Colonic mucosa (tissue), 4 donors: Measurements from ENCODE around the gene EPGN. TPM values are rescaled to one million over a fixed set of nuclear protein-coding genes. Genes with fewer than 3 reads are reported as not detected.

Experiments used
- DNase-seq: peaks from one replicate; pipeline ENCODE4 v3.0.0-alpha.2; 2020
- H3K27ac ChIP-seq: fragments of 200-600 bp; one replicate; pipeline ENCODE4 v1.8.0; 2021
- H3K27me3 ChIP-seq: fragments of 200-600 bp; one replicate; pipeline ENCODE4 v1.8.0; 2021
- H3K36me3 ChIP-seq: fragments of 200-600 bp; one replicate; pipeline ENCODE4 v1.8.0; 2021
- H3K4me1 ChIP-seq: fragments of 200-600 bp; one replicate; pipeline ENCODE4 v1.8.0; 2021; ENCODE audit warnings: mild to moderate bottlenecking
- H3K4me3 ChIP-seq: fragments of 200-600 bp; one replicate; pipeline ENCODE4 v1.8.0; 2021
- H3K9ac ChIP-seq, 2 donors: one replicate each; pipeline ENCODE4 v1.7.0; 2013; ENCODE audit warnings: control low read depth in 2 of 2, low read depth in 2 of 2, low read length in 2 of 2
- H3K9me3 ChIP-seq: fragments of 200-600 bp; one replicate; pipeline ENCODE4 v1.8.0; 2021
- intact Hi-C: fragments of 100-400 bp; cut with DNase I; formaldehyde crosslinking; loops from one replicate; pipeline ENCODE4 v1.14.1; 2022
- total RNA-seq, 2 donors: library from RNA; stranded (reverse); fragmentation: NEBNext Ultra II Directional in 1 of 2; extraction: Animal tissue kit (Norgen Biotek cat#: 25700) in 1 of 2; gene quantifications; one replicate each; pipeline ENCODE4 v1.2.1, GENCODE V29; 2021
- TF ChIP-seq, protein P1 (sequence below): fragments of 200-600 bp; IDR thresholded peaks from one replicate; pipeline ENCODE4 v1.8.0; 2022; ENCODE audit warnings: antibody characterized with exemption, mild to moderate bottlenecking
- donor health status: healthy.
- donor health status: DM: no; HTN: no; CAD: no.
- donor health status: DM: no; HTN: no; CAD: no.

Gene EPGN
- total RNA-seq, 2 donors from 2014 or later: not detected

DNA sequence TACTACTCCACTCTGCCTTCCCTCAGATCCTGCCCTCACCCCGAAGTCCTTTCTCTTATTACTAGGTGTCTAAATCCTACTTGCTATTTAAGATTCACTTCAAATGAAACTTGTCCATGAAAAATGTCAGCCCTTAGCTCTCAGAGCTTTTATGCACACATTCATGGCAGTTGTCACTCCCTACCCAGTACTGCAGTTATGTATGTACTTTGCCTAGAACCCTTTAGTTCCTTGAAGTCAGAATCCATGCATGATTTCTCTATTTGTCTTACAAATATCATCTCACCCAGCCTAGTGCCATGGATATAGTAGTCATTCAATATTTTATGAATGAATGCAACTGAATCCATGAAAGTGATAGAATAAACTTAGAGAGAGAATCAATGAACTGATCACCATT is 3.3 kb upstream of the EPGN start:
- intact Hi-C loops: no loop called here
- TF ChIP-seq, protein P1, sequence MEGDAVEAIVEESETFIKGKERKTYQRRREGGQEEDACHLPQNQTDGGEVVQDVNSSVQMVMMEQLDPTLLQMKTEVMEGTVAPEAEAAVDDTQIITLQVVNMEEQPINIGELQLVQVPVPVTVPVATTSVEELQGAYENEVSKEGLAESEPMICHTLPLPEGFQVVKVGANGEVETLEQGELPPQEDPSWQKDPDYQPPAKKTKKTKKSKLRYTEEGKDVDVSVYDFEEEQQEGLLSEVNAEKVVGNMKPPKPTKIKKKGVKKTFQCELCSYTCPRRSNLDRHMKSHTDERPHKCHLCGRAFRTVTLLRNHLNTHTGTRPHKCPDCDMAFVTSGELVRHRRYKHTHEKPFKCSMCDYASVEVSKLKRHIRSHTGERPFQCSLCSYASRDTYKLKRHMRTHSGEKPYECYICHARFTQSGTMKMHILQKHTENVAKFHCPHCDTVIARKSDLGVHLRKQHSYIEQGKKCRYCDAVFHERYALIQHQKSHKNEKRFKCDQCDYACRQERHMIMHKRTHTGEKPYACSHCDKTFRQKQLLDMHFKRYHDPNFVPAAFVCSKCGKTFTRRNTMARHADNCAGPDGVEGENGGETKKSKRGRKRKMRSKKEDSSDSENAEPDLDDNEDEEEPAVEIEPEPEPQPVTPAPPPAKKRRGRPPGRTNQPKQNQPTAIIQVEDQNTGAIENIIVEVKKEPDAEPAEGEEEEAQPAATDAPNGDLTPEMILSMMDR: no peak
- Histone ChIP-seq H3K27me3 (no peaks in the 10 kb centered on the region), H3K9me3 (no peaks in the 10 kb centered on the region), H3K36me3 (no peaks in the 10 kb centered on the region), H3K9ac (no peak overlapping the region), H3K4me3 (no peak overlapping the region), H3K27ac (no peak overlapping the region), H3K4me1 (no peaks in the 10 kb centered on the region)
- no peak for DNase-seq

GRCh38 chr4:74307170-74307569 is 1.1 kb upstream of the EPGN start:
- TF ChIP-seq, protein P1: no peak
- no peaks in the 10 kb centered on the region for H3K27me3 ChIP-seq

DNA sequence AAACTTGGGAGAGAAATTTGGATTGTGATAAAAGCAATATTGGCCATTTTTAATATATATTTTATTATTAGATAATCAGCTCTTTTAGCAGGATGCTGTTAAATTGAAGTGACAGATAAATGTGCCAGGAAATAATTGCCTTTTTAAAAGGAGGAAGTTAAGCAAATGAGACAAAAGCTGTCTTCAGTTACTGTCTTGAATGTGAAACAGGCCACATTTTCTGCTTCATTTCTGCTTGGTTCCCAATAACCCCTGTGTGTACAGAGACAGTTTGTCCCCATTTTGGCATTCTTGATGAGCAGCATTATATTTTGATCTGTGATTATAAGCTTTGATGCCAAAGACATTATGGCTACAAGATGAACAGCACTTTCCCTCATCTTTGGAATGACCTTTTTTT is 953 bp downstream of the EPGN start:
- H3K36me3 ChIP-seq: no peaks in the 10 kb centered on the region
- TF ChIP-seq, protein P1: no peak
- intact Hi-C loops: no loop called here
- no peak for DNase-seq
- H3K27me3 ChIP-seq: no peaks in the 10 kb centered on the region
- H3K9me3 ChIP-seq: no peaks in the 10 kb centered on the region
- H3K9ac ChIP-seq: no peak overlapping the region
- no peak overlapping the region for H3K4me3 ChIP-seq
- no peak overlapping the region for H3K27ac ChIP-seq
- H3K4me1 ChIP-seq: no peaks in the 10 kb centered on the region

More at GRCh38 chr4:74307170-74307569, 1.1 kb upstream of the EPGN start:
- no peak for DNase-seq
- H3K36me3 ChIP-seq: no peaks in the 10 kb centered on the region
- no peak overlapping the region for H3K9ac ChIP-seq
- H3K4me1 ChIP-seq: no peaks in the 10 kb centered on the region
- H3K9me3 ChIP-seq: no peaks in the 10 kb centered on the region
- H3K27ac ChIP-seq: no peak overlapping the region
- intact Hi-C loops: no loop called here
- H3K4me3 ChIP-seq: no peak overlapping the region

DNA sequence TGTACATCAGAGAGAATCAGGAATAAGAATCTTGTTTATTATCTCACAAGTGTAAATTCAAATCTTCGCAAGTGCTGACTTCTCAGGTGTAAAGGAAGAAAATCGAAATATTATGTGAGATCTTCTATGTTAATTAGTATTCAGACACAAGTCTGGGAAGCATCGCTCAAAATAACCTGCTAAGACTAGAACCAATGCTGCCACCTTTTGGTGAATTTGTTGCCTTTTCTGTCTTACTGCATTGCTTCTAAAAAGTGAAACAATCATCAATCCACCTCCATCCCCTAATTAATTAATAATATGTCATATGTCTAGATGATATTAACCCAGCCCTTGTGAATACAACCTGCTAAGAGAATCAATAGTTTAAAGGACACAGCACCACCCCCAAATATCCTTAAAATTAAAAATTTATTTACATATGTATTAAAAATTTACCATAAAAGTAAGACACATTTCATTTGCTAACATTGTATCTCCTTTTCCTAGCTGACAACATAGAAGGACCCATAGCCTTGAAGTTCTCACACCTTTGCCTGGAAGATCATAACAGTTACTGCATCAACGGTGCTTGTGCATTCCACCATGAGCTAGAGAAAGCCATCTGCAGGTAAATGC is 3.5 kb downstream of the EPGN start:
- TF ChIP-seq, protein P1: peak; percentile 55
- Histone ChIP-seq H3K4me3 (no peak overlapping the region), H3K9me3 (no peaks in the 10 kb centered on the region), H3K9ac (no peak overlapping the region), H3K4me1 (no peaks in the 10 kb centered on the region), H3K27ac (no peak overlapping the region), H3K36me3 (no peaks in the 10 kb centered on the region), H3K27me3 (no peaks in the 10 kb centered on the region)
- DNase-seq: peak; percentile 47
- intact Hi-C loops: loop anchor here (2.0 to 5.0 kb wide), 2 partner anchors 85 to 123 kb away; no protein-coding TSS in a partner anchor

DNA sequence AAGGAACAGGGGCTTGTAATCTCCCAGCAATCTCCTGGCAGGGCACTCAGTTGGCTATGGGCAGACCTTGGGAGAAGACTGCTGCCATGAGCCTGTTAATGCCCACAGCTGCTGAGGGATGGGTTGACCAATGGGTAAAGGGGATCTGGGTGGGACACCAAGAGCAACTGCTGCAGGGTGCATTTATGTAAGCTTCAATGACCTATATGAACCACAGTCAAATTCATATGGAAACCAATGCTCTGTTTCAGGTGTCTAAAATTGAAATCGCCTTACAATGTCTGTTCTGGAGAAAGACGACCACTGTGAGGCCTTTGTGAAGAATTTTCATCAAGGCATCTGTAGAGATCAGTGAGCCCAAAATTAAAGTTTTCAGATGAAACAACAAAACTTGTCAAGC is 6.1 kb downstream of the EPGN start:
- H3K4me1 ChIP-seq: no peaks in the 10 kb centered on the region
- intact Hi-C loops: loop anchor here (5.0 kb wide), 1 partner anchor 87 kb away; no protein-coding TSS in a partner anchor
- no peak overlapping the region for H3K27ac ChIP-seq
- no peaks in the 10 kb centered on the region for H3K36me3 ChIP-seq
- H3K9me3 ChIP-seq: no peaks in the 10 kb centered on the region
- TF ChIP-seq, protein P1: no peak
- no peak overlapping the region for H3K9ac ChIP-seq
- no peaks in the 10 kb centered on the region for H3K27me3 ChIP-seq
- no peak for DNase-seq
- no peak overlapping the region for H3K4me3 ChIP-seq
